Transverse colon (tissue), 4 donors: ENCODE data around the gene TNRC18. TPM values are rescaled to one million over a fixed set of nuclear protein-coding genes. Genes with fewer than 3 reads are reported as not detected.

ENCODE experiments used
- DNase-seq: peaks from one replicate; pipeline ENCODE4 v3.0.0-alpha.2; 2019
- H3K27ac ChIP-seq, 4 donors: fragments of 200-600 bp; sonication (generic); 2 replicates each; pipeline ENCODE4 v1.5.1; 2016 to 2018; ENCODE audit warnings: inconsistent platforms in 4 of 4
- H3K27me3 ChIP-seq: fragments of 200-600 bp; sonication (generic); 2 replicates; pipeline ENCODE4 v1.5.1; 2017; ENCODE audit warnings: inconsistent platforms
- H3K36me3 ChIP-seq, 4 donors: fragments of 200-600 bp; sonication (generic); 2 replicates each; pipeline ENCODE4 v1.5.1; 2017 to 2019; ENCODE audit warnings: inconsistent platforms in 4 of 4
- H3K4me1 ChIP-seq, 4 donors: fragments of 200-600 bp; sonication (generic); 2 replicates each; pipeline ENCODE4 v1.5.1; 2017 to 2020; ENCODE audit warnings: inconsistent platforms in 4 of 4
- H3K4me3 ChIP-seq, 4 donors: fragments of 200-600 bp; sonication (generic); 1 replicate in 1 of 4; 2 replicates in 3 of 4; pipeline versions ENCODE4 v1.5.1 to v1.6.1; 2017 to 2019; ENCODE audit warnings: inconsistent platforms in 4 of 4
- H3K9me3 ChIP-seq, 2 donors: fragments of 200-600 bp; sonication (generic); 2 replicates each; pipeline ENCODE4 v1.5.1; 2017 to 2019; ENCODE audit warnings: inconsistent platforms in 2 of 2
- EP300 ChIP-seq: sonication (generic); formaldehyde crosslinking; IDR thresholded peaks from one replicate; pipeline ENCODE4 v1.6.1; 2017; ENCODE audit warnings: antibody characterized with exemption, low read depth
- POLR2A ChIP-seq: fragments of 450-650 bp; IDR thresholded peaks from one replicate; pipeline ENCODE4 v1.6.1; 2016; ENCODE audit warnings: antibody characterized with exemption, mild to moderate bottlenecking, moderate library complexity
- POLR2AphosphoS5 ChIP-seq, 3 donors: sonication (generic); formaldehyde crosslinking; IDR thresholded peaks; one replicate each; pipeline ENCODE4 v1.6.1; 2016; ENCODE audit warnings: antibody characterized with exemption in 3 of 3
- WGBS, 2 donors: methylation state at CpG; one replicate each; pipeline ENCODE4 v1.1.5; 2018; ENCODE audit warnings: low coverage in 1 of 2; 5-methylcytosine and 5-hydroxymethylcytosine counted together
- in situ Hi-C, 4 donors: fragments of 200-750 bp; cut with MboI; loops; one replicate each; pipeline versions ENCODE4 v1.15.0 to v1.15.1; 2017; ENCODE audit warnings: low sequenced_read_pairs in 3 of 4, low pct_ligation_motif_present in 1 of 4, low pct_unique_long_range_greater_than_20kb in 1 of 4
- intact Hi-C: fragments of 100-400 bp; cut with DNase I; formaldehyde crosslinking; loops from one replicate; pipeline ENCODE4 v1.15.1; 2023; ENCODE audit warnings: low total_unique reads
- total RNA-seq, 4 donors: library from RNA; depleted of rRNA; stranded (reverse); fragments of >200 nt; gene quantifications; one replicate each; pipeline ENCODE4 v1.1.0, GENCODE V29; 2016
- TF ChIP-seq, protein P1 (sequence below), 5 experiments: fragments of 200-600 bp in 3 of 5; fragments of 450-650 bp in 2 of 5; sonication (generic) in 3 of 5; IDR thresholded peaks; 1 replicate in 2 of 5; 2 replicates in 3 of 5; pipeline ENCODE4 v1.5.1; 2016 to 2017; ENCODE audit warnings: antibody characterized with exemption in 5 of 5, inconsistent platforms in 3 of 5, mild to moderate bottlenecking in 2 of 5, moderate library complexity in 1 of 5

Gene TNRC18
- total RNA-seq, 4 donors from 2014 or later = 91.2 to 430 (median 175) TPM

DNA sequence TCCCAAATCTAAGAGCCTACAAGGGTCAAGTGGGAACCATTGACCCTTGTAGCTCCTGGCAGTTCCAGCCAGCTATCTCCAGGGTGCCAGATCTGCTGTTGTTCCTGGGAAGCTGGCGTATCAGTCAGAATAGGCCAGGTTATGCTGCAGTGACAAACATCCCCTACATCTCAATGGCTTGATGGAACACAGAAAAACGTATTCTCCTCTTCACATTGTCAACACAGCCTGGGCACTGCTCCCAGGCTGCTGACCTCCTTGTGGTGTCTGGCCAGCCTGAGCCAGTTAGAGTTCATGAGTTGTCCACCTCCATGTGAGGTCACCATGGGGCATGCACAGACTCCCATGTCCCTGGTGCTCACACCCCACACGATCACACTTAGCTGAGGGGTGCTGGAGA is 9.5 kb upstream of the TNRC18 start:
- intact Hi-C loops = no loop called here
- Histone ChIP-seq H3K27me3 (no peaks in the 10 kb centered on the region), H3K36me3 (no peaks in the 10 kb centered on the region), H3K4me3 (no peak overlapping the region), H3K4me1 (peaks cover 10 to 25% (median 23%) of the 10 kb centered on the region in 4 donors), H3K9me3 (no peaks in the 10 kb centered on the region), H3K27ac (no peak overlapping the region)
- in situ Hi-C loops = no loop called here
- 95 to 100% methylated on average over 1 to 3 of the region's 3 CpGs for WGBS, 2 donors
- TF ChIP-seq, protein P1, sequence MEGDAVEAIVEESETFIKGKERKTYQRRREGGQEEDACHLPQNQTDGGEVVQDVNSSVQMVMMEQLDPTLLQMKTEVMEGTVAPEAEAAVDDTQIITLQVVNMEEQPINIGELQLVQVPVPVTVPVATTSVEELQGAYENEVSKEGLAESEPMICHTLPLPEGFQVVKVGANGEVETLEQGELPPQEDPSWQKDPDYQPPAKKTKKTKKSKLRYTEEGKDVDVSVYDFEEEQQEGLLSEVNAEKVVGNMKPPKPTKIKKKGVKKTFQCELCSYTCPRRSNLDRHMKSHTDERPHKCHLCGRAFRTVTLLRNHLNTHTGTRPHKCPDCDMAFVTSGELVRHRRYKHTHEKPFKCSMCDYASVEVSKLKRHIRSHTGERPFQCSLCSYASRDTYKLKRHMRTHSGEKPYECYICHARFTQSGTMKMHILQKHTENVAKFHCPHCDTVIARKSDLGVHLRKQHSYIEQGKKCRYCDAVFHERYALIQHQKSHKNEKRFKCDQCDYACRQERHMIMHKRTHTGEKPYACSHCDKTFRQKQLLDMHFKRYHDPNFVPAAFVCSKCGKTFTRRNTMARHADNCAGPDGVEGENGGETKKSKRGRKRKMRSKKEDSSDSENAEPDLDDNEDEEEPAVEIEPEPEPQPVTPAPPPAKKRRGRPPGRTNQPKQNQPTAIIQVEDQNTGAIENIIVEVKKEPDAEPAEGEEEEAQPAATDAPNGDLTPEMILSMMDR (IDR thresholded peaks at IDR 0.05) = no peak
- TF ChIP-seq POLR2AphosphoS5 (IDR thresholded peaks at IDR 0.05) (no peak), EP300 (no peak), POLR2A (no peak)
- DNase-seq = no peak

DNA sequence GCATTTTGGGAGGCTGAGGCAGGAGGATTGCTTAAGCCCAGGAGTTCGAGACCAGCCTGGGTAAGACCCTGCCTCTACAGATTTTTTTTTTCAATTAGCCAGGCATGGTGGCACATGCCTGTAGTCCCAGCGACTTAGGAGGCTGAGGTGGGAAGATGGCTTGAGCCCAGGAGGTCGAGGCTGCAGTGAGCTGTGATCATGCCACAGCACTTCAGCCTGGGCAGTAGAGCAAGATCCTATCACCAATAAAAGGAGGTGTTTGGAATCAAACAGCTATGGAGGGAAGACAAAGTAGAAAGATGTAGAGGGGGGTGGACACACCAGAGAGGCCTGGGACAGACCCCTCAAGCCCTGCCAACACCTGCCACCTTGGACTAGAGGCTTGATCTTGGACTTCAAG is 9.1 kb upstream of the TNRC18 start:
- H3K4me1 ChIP-seq = peaks cover 10 to 30% (median 24%) of the 10 kb centered on the region in 4 donors
- intact Hi-C loops (no loop called here), in situ Hi-C loops (no loop called here)
- no peaks in the 10 kb centered on the region for H3K27me3 ChIP-seq
- H3K9me3 ChIP-seq = no peaks in the 10 kb centered on the region
- no peak overlapping the region for H3K4me3 ChIP-seq
- 89% methylated on average over 3 of the region's 3 CpGs; no CpG with 5 or more reads in 1 of the 2 donors for WGBS, 2 donors
- TF ChIP-seq POLR2A (no peak), POLR2AphosphoS5 (IDR thresholded peaks at IDR 0.05) (no peak), EP300 (no peak)
- TF ChIP-seq, protein P1 (IDR thresholded peaks at IDR 0.05) = no peak
- no peak overlapping the region for H3K27ac ChIP-seq
- no peaks in the 10 kb centered on the region for H3K36me3 ChIP-seq
- DNase-seq = no peak

DNA sequence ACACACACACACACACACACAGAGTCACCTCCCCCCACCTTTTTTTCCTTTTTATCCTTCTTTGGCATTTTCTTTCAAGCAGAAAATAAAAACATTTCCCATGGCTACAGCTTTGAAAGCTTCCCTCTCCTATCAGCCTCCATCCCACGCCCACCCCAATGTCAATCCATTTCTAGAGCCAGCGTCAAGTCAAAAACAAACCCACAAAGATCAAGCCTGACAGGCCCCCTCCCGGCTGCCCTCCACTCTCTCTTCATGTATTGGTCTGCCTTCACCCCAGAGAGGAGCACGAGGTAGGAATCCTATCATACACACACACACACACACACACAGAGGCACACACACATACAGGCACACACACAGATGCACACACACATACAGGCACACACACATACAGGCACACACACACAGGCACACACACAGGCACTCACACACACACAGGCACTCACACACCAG is 8.0 kb upstream of the TNRC18 start:
- H3K4me3 ChIP-seq = no peak overlapping the region
- WGBS, 2 donors = 62 to 90% methylated on average over 2 to 4 of the region's 4 CpGs

DNA sequence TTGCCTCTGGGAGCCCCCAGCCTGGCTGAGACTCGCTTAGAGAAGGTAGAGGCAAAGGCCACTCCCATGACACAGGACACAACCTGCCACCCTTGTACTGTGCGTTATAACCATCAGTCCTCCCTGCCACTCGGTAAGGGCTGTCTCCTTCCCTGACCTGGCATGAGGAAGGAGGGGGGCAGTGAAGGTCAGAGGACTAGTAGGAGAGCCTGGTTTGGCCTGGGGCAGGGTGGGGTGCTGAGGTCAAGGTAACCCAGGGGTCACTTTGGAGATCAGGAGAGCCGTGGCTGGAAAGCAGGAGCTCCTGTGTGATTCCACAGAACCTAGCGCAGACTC is 6.9 kb upstream of the TNRC18 start:
- Histone ChIP-seq H3K4me1 (peaks cover 10 to 30% (median 26%) of the 10 kb centered on the region in 4 donors), H3K36me3 (no peaks in the 10 kb centered on the region), H3K9me3 (no peaks in the 10 kb centered on the region), H3K27me3 (no peaks in the 10 kb centered on the region), H3K4me3 (peak overlapping the region in 1 of 4 donors; percentile 89), H3K27ac (peak overlapping the region; percentile 96 to 100 (median 98))
- intact Hi-C loops (no loop called here), in situ Hi-C loops (no loop called here)
- WGBS, 2 donors = 55% methylated on average over 4 of the region's 5 CpGs; no CpG with 5 or more reads in 1 of the 2 donors
- no peak for DNase-seq
- TF ChIP-seq POLR2AphosphoS5 (IDR thresholded peaks at IDR 0.05) (no peak), EP300 (no peak), POLR2A (no peak)
- TF ChIP-seq, protein P1 (IDR thresholded peaks at IDR 0.05) = no peak

More for the DNA sequence above, 8.0 kb upstream of the TNRC18 start:
- no peak for DNase-seq
- intact Hi-C loops (no loop called here), in situ Hi-C loops (no loop called here)
- peaks cover 10 to 30% (median 26%) of the 10 kb centered on the region in 4 donors for H3K4me1 ChIP-seq
- H3K9me3 ChIP-seq = no peaks in the 10 kb centered on the region
- H3K36me3 ChIP-seq = no peaks in the 10 kb centered on the region
- TF ChIP-seq, protein P1 (IDR thresholded peaks at IDR 0.05) = no peak
- TF ChIP-seq POLR2A = no peak
- no peak for TF ChIP-seq POLR2AphosphoS5 (IDR thresholded peaks at IDR 0.05)
- no peak for TF ChIP-seq EP300
- no peak overlapping the region for H3K27ac ChIP-seq
- H3K27me3 ChIP-seq = no peaks in the 10 kb centered on the region
